ENCODE data around the gene IFNA5.

DNA sequence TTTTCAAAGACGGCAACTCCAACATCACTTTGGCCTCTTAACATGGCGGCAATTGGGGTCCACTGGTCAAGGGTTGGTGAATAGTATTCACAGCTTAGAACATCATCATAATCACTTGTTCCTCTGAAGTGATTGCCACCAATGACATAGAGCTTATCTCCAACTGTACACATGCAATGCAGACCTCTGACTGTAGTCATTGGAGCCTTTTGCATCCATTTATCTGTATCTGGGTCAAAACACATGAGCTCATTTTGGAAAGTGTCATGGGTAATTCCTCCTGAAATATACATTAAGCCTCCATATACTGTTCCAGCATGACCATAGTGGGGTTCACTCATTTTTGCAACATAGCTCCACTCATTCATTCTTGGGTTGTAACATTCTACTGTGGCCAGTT, 28.1 kb upstream of the IFNA5 start:
- TF ChIP-seq, protein P1, sequence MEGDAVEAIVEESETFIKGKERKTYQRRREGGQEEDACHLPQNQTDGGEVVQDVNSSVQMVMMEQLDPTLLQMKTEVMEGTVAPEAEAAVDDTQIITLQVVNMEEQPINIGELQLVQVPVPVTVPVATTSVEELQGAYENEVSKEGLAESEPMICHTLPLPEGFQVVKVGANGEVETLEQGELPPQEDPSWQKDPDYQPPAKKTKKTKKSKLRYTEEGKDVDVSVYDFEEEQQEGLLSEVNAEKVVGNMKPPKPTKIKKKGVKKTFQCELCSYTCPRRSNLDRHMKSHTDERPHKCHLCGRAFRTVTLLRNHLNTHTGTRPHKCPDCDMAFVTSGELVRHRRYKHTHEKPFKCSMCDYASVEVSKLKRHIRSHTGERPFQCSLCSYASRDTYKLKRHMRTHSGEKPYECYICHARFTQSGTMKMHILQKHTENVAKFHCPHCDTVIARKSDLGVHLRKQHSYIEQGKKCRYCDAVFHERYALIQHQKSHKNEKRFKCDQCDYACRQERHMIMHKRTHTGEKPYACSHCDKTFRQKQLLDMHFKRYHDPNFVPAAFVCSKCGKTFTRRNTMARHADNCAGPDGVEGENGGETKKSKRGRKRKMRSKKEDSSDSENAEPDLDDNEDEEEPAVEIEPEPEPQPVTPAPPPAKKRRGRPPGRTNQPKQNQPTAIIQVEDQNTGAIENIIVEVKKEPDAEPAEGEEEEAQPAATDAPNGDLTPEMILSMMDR (IDR thresholded peaks at IDR 0.05): no peak
- TF ChIP-seq POLR2A (IDR thresholded peaks at IDR 0.05): no peak

Measured in uterus (tissue), 2 donors.